ENCODE data around the gene PDE3B.
"Not testable (repeated sequence)": the region's sequence is repeated elsewhere in the genome, so short reads cannot be mapped to it uniquely, and the experiment has no call there.

The PDE3B gene

GRCh38 chr11:14641801-14642200, 1.8 kb upstream of the PDE3B start:
- DNase-seq (ENCODE audit: low spot score), result no peak

- no peak for DNase-seq (ENCODE audit: low spot score)
These were observed 1.2 kb upstream of the PDE3B start for GRCh38 chr11:14642453-14642852.

- no peak for DNase-seq (ENCODE audit: low spot score)
These were observed 519 bp upstream of the PDE3B start for GRCh38 chr11:14642873-14643696.

GRCh38 chr11:14644226-14645014, 816 bp downstream of the PDE3B start:
- peak; percentile 61 for DNase-seq (ENCODE audit: low spot score)

GRCh38 chr11:14645015-14645912, 1.7 kb downstream of the PDE3B start:
- peak; percentile 16 for DNase-seq (ENCODE audit: low spot score)

- no peak for DNase-seq (ENCODE audit: low spot score)
These were observed 2.6 kb downstream of the PDE3B start for GRCh38 chr11:14645985-14646900.

- DNase-seq (ENCODE audit: low spot score), result no peak
These were observed 6.5 kb downstream of the PDE3B start for GRCh38 chr11:14650064-14650463.

GRCh38 chr11:14653090-14653489, 9.5 kb downstream of the PDE3B start:
- no peak for DNase-seq (ENCODE audit: low spot score)

GRCh38 chr11:14655435-14655834, 11.8 kb downstream of the PDE3B start:
- DNase-seq (ENCODE audit: low spot score), result no peak

GRCh38 chr11:14656536-14657457, 13.2 kb downstream of the PDE3B start:
- no peak for DNase-seq (ENCODE audit: low spot score)

GRCh38 chr11:14657841-14658240, 14.2 kb downstream of the PDE3B start:
- no peak for DNase-seq (ENCODE audit: low spot score)

GRCh38 chr11:14664926-14665325, 21.3 kb downstream of the PDE3B start:
- DNase-seq (ENCODE audit: low spot score), result not testable (repeated sequence)

GRCh38 chr11:14667329-14667728, 23.7 kb downstream of the PDE3B start:
- DNase-seq (ENCODE audit: low spot score), result not testable (repeated sequence)

GRCh38 chr11:14668731-14669301, 25.2 kb downstream of the PDE3B start:
- no peak for DNase-seq (ENCODE audit: low spot score)

- DNase-seq (ENCODE audit: low spot score), result no peak
These were observed 25.9 kb downstream of the PDE3B start for GRCh38 chr11:14669499-14669898.

- no peak for DNase-seq (ENCODE audit: low spot score)
These were observed 26.4 kb downstream of the PDE3B start for GRCh38 chr11:14669958-14670357.

GRCh38 chr11:14672635-14673034, 29.0 kb downstream of the PDE3B start:
- peak; percentile 37 for DNase-seq (ENCODE audit: low spot score)

GRCh38 chr11:14673421-14673820, 29.8 kb downstream of the PDE3B start:
- no peak for DNase-seq (ENCODE audit: low spot score)

GRCh38 chr11:14673824-14674405, 30.3 kb downstream of the PDE3B start:
- DNase-seq (ENCODE audit: low spot score), result no peak
